ENCODE measurements around the gene R3HDM4. TPM values are rescaled to one million over a fixed set of nuclear protein-coding genes. Genes with fewer than 3 reads are reported as not detected.

The R3HDM4 gene
- total and polyA plus RNA-seq, 9 of the 15 experiments (the other 6 are each of a cell fraction or from before 2014, with no cell fraction given): 3.2 to 154 (median 59.0) TPM

- TF ChIP-seq RBM22 (IDR thresholded peaks at IDR 0.05; ENCODE audit: low read depth, low read length, poor library complexity, severe bottlenecking): peak; percentile 85
- TF ChIP-seq NR1H2 (CRISPR knock-in tag; IDR thresholded peaks at IDR 0.05): no peak
- TF ChIP-seq ZNF318 (IDR thresholded peaks at IDR 0.05; ENCODE audit: borderline replicate concordance in 1 of 2, low read depth in 1 of 2): no peak
- no peak for TF ChIP-seq ZBTB33 (CRISPR knock-in tag; IDR thresholded peaks at IDR 0.05)
- TF ChIP-seq EGR1 (conservative IDR thresholded peaks at IDR 0.05): peak; percentile 13; the same call in 1 of the 2 replicates
- TF ChIP-seq RNF219 (CRISPR knock-in tag; IDR thresholded peaks at IDR 0.05): no peak
- no peak for TF ChIP-seq NR2C1 (IDR thresholded peaks at IDR 0.05)
- no peak for TF ChIP-seq NR2C1 (tag; IDR thresholded peaks at IDR 0.05)
- peak; percentile 37; the same call in 1 of the 2 replicates for TF ChIP-seq HDGF (IDR thresholded peaks at IDR 0.05)
Measured at GRCh38 chr19:872266-872951, 40.6 kb downstream of the R3HDM4 start (continued).

All from K562 (cell line).